ENCODE results near the gene COX19. TPM values are rescaled to one million over a fixed set of nuclear protein-coding genes. Genes with fewer than 3 reads are reported as not detected.

Gene COX19
- polyA plus RNA-seq, 1 of the 3 experiments (the other 2 are of a cell fraction): 7.6 TPM

- Histone ChIP-seq H3K9ac (no peak overlapping the region), H3K27ac (ENCODE audit: low read depth in 2 of 2, low read length in 1 of 2) (no peak overlapping the region), H3K4me2 (no peak overlapping the region), H2AFZ (ENCODE audit: low read depth) (no peak overlapping the region), H3K9me3 (no peaks in the 10 kb centered on the region), H4K20me1 (ENCODE audit: insufficient read depth) (peaks cover 27% of the 10 kb centered on the region), H3F3A (replicated peaks; ENCODE audit: insufficient read depth) (peaks cover 12% of the 10 kb centered on the region), H3K79me2 (ENCODE audit: insufficient read depth) (no peaks in the 10 kb centered on the region), H3K27me3 (ENCODE audit: insufficient read depth) (no peaks in the 10 kb centered on the region), H3K4me3 (ENCODE audit: low read depth in 2 of 2, low read length in 1 of 2) (no peak overlapping the region), H3K4me1 (ENCODE audit: control insufficient read depth in 1 of 2, insufficient read depth in 2 of 2, low read depth in 1 of 2, low read length in 1 of 2) (peaks cover 4 to 24% of the 10 kb centered on the region in 2 experiments; a peak in 2 of 4 replicates), H3K9me2 (no peaks in the 10 kb centered on the region), H3K36me3 (replicated peaks in 1 of 2; ENCODE audit: control insufficient read depth in 1 of 2, insufficient read depth in 2 of 2, low read length in 1 of 2) (peaks cover 2 to 20% of the 10 kb centered on the region in 2 experiments)
- CTCF ChIA-PET: interaction anchor here (0.8 to 2.7 kb wide), 7 partner anchors 10 to 56 kb away, joined by 3 to 24 read pairs (median 6); no protein-coding TSS in a partner anchor
- DNase-seq: peak; percentile 73
- TF ChIP-seq NRF1 (IDR thresholded peaks at IDR 0.05; ENCODE audit: low read depth, low read length) (no peak), CTCF (IDR thresholded peaks at IDR 0.05) (0 out of 2 replicates have a peak, but pooled peaks have one; percentile 17)
- 19% methylated on average over 32 of the region's 37 CpGs for WGBS (ENCODE audit: low lambda C conversion rate)
- POLR2A ChIA-PET: no interaction called here
These were observed 11.9 kb downstream of the COX19 start for GRCh38 chr7:963236-964078.

DNA sequence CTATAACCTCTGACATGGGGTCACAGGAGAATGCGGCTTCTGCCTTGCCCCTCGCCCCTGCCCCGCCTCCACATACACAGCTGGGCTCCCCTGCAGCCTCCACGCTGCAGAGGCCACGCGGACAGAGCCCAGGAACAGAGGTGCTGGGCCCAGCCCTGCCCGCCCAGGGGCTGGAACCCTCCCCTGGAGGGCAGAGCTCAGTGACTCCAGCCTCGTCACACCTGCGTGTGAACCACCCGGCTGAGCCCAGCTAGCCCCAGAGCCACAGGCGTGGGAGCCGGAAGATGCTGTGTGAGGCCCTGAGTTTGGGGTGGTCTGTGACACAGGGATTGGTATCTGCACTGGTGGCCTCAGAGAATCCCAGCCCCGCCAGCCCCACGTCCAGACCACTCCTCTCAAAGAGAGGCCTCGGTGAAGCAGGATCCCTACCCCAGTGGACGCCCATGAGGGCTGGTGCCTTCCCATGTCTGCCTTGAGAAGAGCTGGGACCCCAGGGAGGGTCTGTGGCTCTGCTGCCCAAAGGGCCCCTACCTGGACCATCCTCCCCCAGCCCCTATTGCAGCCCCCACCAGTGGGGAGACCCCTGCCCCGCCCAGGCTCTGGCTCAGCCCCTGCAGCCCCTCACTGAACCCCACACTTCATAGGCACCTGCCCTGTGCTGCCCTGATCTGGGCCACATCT lies 12.8 kb downstream of the COX19 start:
- Histone ChIP-seq H2AFZ (ENCODE audit: low read depth) (no peak overlapping the region), H3K27ac (ENCODE audit: low read depth in 2 of 2, low read length in 1 of 2) (no peak overlapping the region), H3K79me2 (ENCODE audit: insufficient read depth) (no peaks in the 10 kb centered on the region), H3K4me1 (ENCODE audit: control insufficient read depth in 1 of 2, insufficient read depth in 2 of 2, low read depth in 1 of 2, low read length in 1 of 2) (peaks cover 4 to 24% of the 10 kb centered on the region in 2 experiments; a peak in 2 of 4 replicates), H3K9me3 (no peaks in the 10 kb centered on the region), H3K9me2 (no peaks in the 10 kb centered on the region), H3K36me3 (replicated peaks in 1 of 2; ENCODE audit: control insufficient read depth in 1 of 2, insufficient read depth in 2 of 2, low read length in 1 of 2) (peaks cover 0 to 11% of the 10 kb centered on the region in 2 experiments), H3K27me3 (ENCODE audit: insufficient read depth) (no peaks in the 10 kb centered on the region), H3K4me2 (no peak overlapping the region), H3F3A (replicated peaks; ENCODE audit: insufficient read depth) (peaks cover 12% of the 10 kb centered on the region), H4K20me1 (ENCODE audit: insufficient read depth) (peaks cover 24% of the 10 kb centered on the region), H3K9ac (no peak overlapping the region), H3K4me3 (ENCODE audit: low read depth in 2 of 2, low read length in 1 of 2) (no peak overlapping the region)
- TF ChIP-seq PBX3 (IDR thresholded peaks at IDR 0.05) (no peak), GABPA (IDR thresholded peaks at IDR 0.05; ENCODE audit: low read depth) (no peak), GATA2 (CRISPR knock-in tag; IDR thresholded peaks at IDR 0.05) (no peak), TAF1 (IDR thresholded peaks at IDR 0.05; ENCODE audit: borderline replicate concordance, low read depth, low read length) (no peak), JUND (IDR thresholded peaks at IDR 0.05) (no peak), SIN3A (IDR thresholded peaks at IDR 0.05; ENCODE audit: borderline replicate concordance, low read depth, low read length) (no peak), EP300 (IDR thresholded peaks at IDR 0.05; ENCODE audit: borderline replicate concordance in 1 of 2, low read depth in 1 of 2, low read length in 1 of 2) (no peak), RXRA (IDR thresholded peaks at IDR 0.05; ENCODE audit: borderline replicate concordance, low read depth) (no peak), USF2 (IDR thresholded peaks at IDR 0.05; ENCODE audit: borderline replicate concordance, low read depth, low read length) (no peak), YY1 (IDR thresholded peaks at IDR 0.05; ENCODE audit: low read depth) (no peak), TEAD4 (IDR thresholded peaks at IDR 0.05; ENCODE audit: borderline replicate concordance, insufficient read depth) (no peak), USF1 (IDR thresholded peaks at IDR 0.05; ENCODE audit: borderline replicate concordance, low read depth) (no peak), RCOR1 (IDR thresholded peaks at IDR 0.05; ENCODE audit: low read length) (no peak), FOXM1 (IDR thresholded peaks at IDR 0.05; ENCODE audit: low read depth) (no peak), MAX (IDR thresholded peaks at IDR 0.05; ENCODE audit: low read depth) (no peak), FOXJ3 (CRISPR knock-in tag; IDR thresholded peaks at IDR 0.05) (no peak), CTCF (IDR thresholded peaks at IDR 0.05) (no peak)
- ChIA-PET CTCF (interaction anchor here (0.8 to 1.8 kb wide), 3 partner anchors 9 to 53 kb away, joined by 5 to 10 read pairs (median 6); no protein-coding TSS in a partner anchor), POLR2A (no interaction called here)
- WGBS (ENCODE audit: low lambda C conversion rate): 78% methylated on average over 9 of the region's 17 CpGs
- peak; percentile 46 for DNase-seq
